Stomach (tissue), 4 donors: ENCODE data around the gene UCK2.

Source experiments
- CTCF ChIP-seq, 7 experiments: fragments of 450-650 bp in 4 of 7; fragments of 200-600 bp in 3 of 7; sonication (generic) in 3 of 7; IDR thresholded peaks; one replicate each; pipeline ENCODE4 v1.5.1; 2016 to 2019; ENCODE audit warnings: antibody characterized with exemption in 7 of 7, control low read depth in 2 of 7, mild to moderate bottlenecking in 1 of 7
- EP300 ChIP-seq: sonication (generic); formaldehyde crosslinking; IDR thresholded peaks from one replicate; pipeline ENCODE4 v1.6.1; 2017; ENCODE audit warnings: antibody characterized with exemption
- POLR2A ChIP-seq, 4 donors: fragments of 450-650 bp; IDR thresholded peaks; one replicate each; pipeline ENCODE4 v1.6.1; 2016; ENCODE audit warnings: antibody characterized with exemption in 4 of 4, control low read depth in 2 of 4, mild to moderate bottlenecking in 1 of 4, moderate library complexity in 1 of 4

DNA sequence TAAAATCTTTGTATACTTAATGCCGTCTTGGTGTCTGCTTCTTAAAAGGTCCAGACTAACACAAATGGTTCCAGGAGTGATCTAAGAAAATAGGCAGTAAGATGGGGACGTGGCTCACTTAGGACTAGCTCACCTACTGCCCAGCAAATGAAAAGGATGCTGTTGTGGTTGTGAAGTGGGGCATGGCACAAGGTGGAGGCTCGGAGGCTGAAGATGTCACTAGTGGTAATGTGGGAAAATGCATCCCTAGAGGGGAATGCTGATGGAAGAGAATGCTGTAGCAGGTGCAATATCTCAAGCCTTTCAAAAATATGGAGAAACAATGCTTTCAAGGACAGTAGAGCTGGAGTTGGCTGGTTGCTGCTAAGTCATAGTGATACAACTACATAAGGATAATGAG is 11.3 kb upstream of the UCK2 start:
- TF ChIP-seq EP300, result no peak
- TF ChIP-seq CTCF (IDR thresholded peaks at IDR 0.05), result no peak
- TF ChIP-seq POLR2A (IDR thresholded peaks at IDR 0.05), result no peak
